Measurements from ENCODE around the gene BCL2L13. TPM values are rescaled to one million over a fixed set of nuclear protein-coding genes. Genes with fewer than 3 reads are reported as not detected.
A peak's percentile ranks its signal among the peaks of the same experiment; 100 is the strongest.

The BCL2L13 gene
- polyA plus RNA-seq, 3 donors: 20.2 to 67.8 (median 53.0) TPM

DNA sequence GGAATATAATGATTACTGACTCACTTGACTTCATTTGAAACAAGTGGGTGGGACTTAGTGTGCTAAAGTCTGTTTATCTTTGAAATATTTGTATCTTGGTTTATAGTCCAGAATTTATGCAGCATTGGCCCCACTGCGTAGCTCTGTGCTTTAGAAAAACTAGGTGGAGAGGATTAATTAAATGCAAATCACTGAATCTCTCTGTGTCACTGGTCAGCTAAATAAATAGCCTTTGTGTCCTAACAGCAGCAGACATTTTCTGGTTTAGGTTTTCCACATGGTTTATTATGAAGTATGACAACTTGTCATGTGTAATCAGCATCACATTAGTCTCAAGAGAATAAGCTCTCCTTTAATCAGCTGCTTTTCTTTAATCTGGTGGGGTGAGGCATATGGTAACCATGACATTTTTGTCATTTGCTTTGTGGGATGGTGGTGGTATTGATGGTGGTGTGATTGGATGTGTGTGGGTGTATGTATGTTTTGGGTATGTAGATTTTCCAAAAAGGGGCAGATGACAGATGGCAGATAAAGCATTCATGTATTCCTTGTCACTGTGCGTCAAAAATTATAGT, 33.9 kb downstream of the BCL2L13 start:
- H3K36me3 Mint-ChIP-seq: peaks cover 19 to 43% of the 10 kb centered on the region in 2 donors
- H4K20me1 ChIP-seq (ENCODE audit: insufficient read depth, low read length): no peaks in the 10 kb centered on the region
- intact Hi-C loops (cut with micrococcal nuclease): loop anchor here in 1 of 2 donors (5.0 kb wide), 1 partner anchor 35 kb away; the partner anchor contains the start of gene BCL2L13
- no peaks in the 10 kb centered on the region for H3K9me3 ChIP-seq (replicated peaks in 1 of 2; ENCODE audit: control insufficient read depth in 1 of 2, insufficient read depth in 1 of 2, low read length in 2 of 2)
- peaks cover 99% of the 10 kb centered on the region for H3K79me2 ChIP-seq (ENCODE audit: insufficient read depth, low read length)
- H3K9me3 Mint-ChIP-seq: peaks cover 0 to 7% (median 4%) of the 10 kb centered on the region in 7 donors
- H3K27me3 ChIP-seq (ENCODE audit: control insufficient read depth in 2 of 2, insufficient read depth in 2 of 2, low read length in 2 of 2): no peaks in the 10 kb centered on the region
- no peak overlapping the region for H3K9ac ChIP-seq (ENCODE audit: insufficient read depth, low read length, poor library complexity, severe bottlenecking)
- H3K4me1 ChIP-seq (ENCODE audit: control insufficient read depth in 1 of 2, insufficient read depth in 2 of 2, low read length in 2 of 2): peaks cover 58 to 61% of the 10 kb centered on the region in 2 donors
- peak in 1 of 3 donors; percentile 8 for DNase-seq
- TF ChIP-seq CTCF (IDR thresholded peaks at IDR 0.05): no peak
- peak overlapping the region; percentile 88 to 97 (median 94) for H3K27ac Mint-ChIP-seq
- H3K36me3 ChIP-seq (replicated peaks in 1 of 2; ENCODE audit: control insufficient read depth in 1 of 2, insufficient read depth in 2 of 2, low read length in 2 of 2): peaks cover 2 to 16% of the 10 kb centered on the region in 2 donors
- WGBS (ENCODE audit: insufficient coverage): no CpG with 5 or more reads among the region's 2 CpGs
- peak overlapping the region in 1 of 2 donors; percentile 83 for H3K27ac ChIP-seq (ENCODE audit: low read depth in 1 of 2, low read length in 2 of 2)
- H3K4me3 ChIP-seq (replicated peaks in 1 of 3; ENCODE audit: low read depth in 2 of 3, low read length in 3 of 3): peak overlapping the region in 1 of 3 experiments; percentile 6
- H3K4me2 ChIP-seq (replicated peaks; ENCODE audit: extremely low read depth, low read length, poor library complexity, severe bottlenecking): peak overlapping the region; percentile 40
- H3K4me1 Mint-ChIP-seq: peaks cover 68% of the 10 kb centered on the region
- H3K27me3 Mint-ChIP-seq (ENCODE audit: low read depth in 3 of 3): peaks cover 0 to 1% (median 0%) of the 10 kb centered on the region in 3 donors
- peak overlapping the region in 1 of 2 donors; percentile 63 for H3K4me3 Mint-ChIP-seq
- no peak overlapping the region for H2AFZ ChIP-seq (ENCODE audit: insufficient read depth, low read depth, low read length, poor library complexity, severe bottlenecking)

GRCh38 chr22:17674152-17674551, 35.6 kb downstream of the BCL2L13 start:
- Histone ChIP-seq H3K4me2 (replicated peaks; ENCODE audit: extremely low read depth, low read length, poor library complexity, severe bottlenecking) (no peak overlapping the region), H3K4me1 (ENCODE audit: control insufficient read depth in 1 of 2, insufficient read depth in 2 of 2, low read length in 2 of 2) (peaks cover 69% of the 10 kb centered on the region in 2 donors), H4K20me1 (ENCODE audit: insufficient read depth, low read length) (no peaks in the 10 kb centered on the region), H3K36me3 (replicated peaks in 1 of 2; ENCODE audit: control insufficient read depth in 1 of 2, insufficient read depth in 2 of 2, low read length in 2 of 2) (peaks cover 2 to 16% of the 10 kb centered on the region in 2 donors), H3K27me3 (ENCODE audit: control insufficient read depth in 2 of 2, insufficient read depth in 2 of 2, low read length in 2 of 2) (no peaks in the 10 kb centered on the region), H2AFZ (ENCODE audit: insufficient read depth, low read depth, low read length, poor library complexity, severe bottlenecking) (no peak overlapping the region), H3K79me2 (ENCODE audit: insufficient read depth, low read length) (peaks cover 100% of the 10 kb centered on the region), H3K9me3 (replicated peaks in 1 of 2; ENCODE audit: control insufficient read depth in 1 of 2, insufficient read depth in 1 of 2, low read length in 2 of 2) (no peaks in the 10 kb centered on the region), H3K4me3 (replicated peaks in 1 of 3; ENCODE audit: low read depth in 2 of 3, low read length in 3 of 3) (no peak overlapping the region), H3K9ac (ENCODE audit: insufficient read depth, low read length, poor library complexity, severe bottlenecking) (no peak overlapping the region), H3K27ac (ENCODE audit: low read depth in 1 of 2, low read length in 2 of 2) (peak overlapping the region; percentile 28 to 62)
- intact Hi-C loops (cut with micrococcal nuclease): loop anchor here in 1 of 2 donors (5.0 kb wide), 1 partner anchor 37 kb away; the partner anchor contains the start of gene BCL2L13
- H3K27ac Mint-ChIP-seq: peak overlapping the region; percentile 65 to 93 (median 87)
- WGBS (ENCODE audit: insufficient coverage): 100% methylated on average over 1 of the region's 7 CpGs
- TF ChIP-seq CTCF (IDR thresholded peaks at IDR 0.05): no peak
- no peak overlapping the region for H3K4me3 Mint-ChIP-seq
- DNase-seq: no peak
- H3K27me3 Mint-ChIP-seq (ENCODE audit: low read depth in 3 of 3): peaks cover 0 to 1% (median 0%) of the 10 kb centered on the region in 3 donors
- peaks cover 78% of the 10 kb centered on the region for H3K4me1 Mint-ChIP-seq
- peaks cover 18 to 41% of the 10 kb centered on the region in 2 donors for H3K36me3 Mint-ChIP-seq
- H3K9me3 Mint-ChIP-seq: peaks cover 0 to 6% (median 1%) of the 10 kb centered on the region in 7 donors

Data from CD14-positive monocyte (primary cell).